Gastrocnemius medialis (tissue), 4 donors: ENCODE results near the gene MSI2.

ENCODE experiments used
- CTCF ChIP-seq, 5 experiments: fragments of 450-650 bp in 3 of 5; fragments of 200-600 bp in 2 of 5; sonication (generic) in 2 of 5; IDR thresholded peaks in 4 of 5; conservative IDR thresholded peaks in 1 of 5; 1 replicate in 4 of 5; 2 replicates in 1 of 5; pipeline ENCODE4 v1.5.1; 2016 to 2019; ENCODE audit warnings: antibody characterized with exemption in 5 of 5, mild to moderate bottlenecking in 3 of 5, moderate library complexity in 3 of 5
- POLR2A ChIP-seq, 2 donors: fragments of 450-650 bp; IDR thresholded peaks; one replicate each; pipeline ENCODE4 v1.6.1; 2017; ENCODE audit warnings: antibody characterized with exemption in 2 of 2, mild to moderate bottlenecking in 2 of 2, moderate library complexity in 2 of 2

GRCh38 chr17:57603546-57603945 lies 347.2 kb downstream of the MSI2 start:
- TF ChIP-seq CTCF (IDR thresholded peaks at IDR 0.05 in 4 of 5, conservative IDR thresholded peaks at IDR 0.05 in 1 of 5) (no peak), POLR2A (IDR thresholded peaks at IDR 0.05) (no peak)
